ENCODE measurements around the gene IGF2BP2.

The IGF2BP2 gene

DNA sequence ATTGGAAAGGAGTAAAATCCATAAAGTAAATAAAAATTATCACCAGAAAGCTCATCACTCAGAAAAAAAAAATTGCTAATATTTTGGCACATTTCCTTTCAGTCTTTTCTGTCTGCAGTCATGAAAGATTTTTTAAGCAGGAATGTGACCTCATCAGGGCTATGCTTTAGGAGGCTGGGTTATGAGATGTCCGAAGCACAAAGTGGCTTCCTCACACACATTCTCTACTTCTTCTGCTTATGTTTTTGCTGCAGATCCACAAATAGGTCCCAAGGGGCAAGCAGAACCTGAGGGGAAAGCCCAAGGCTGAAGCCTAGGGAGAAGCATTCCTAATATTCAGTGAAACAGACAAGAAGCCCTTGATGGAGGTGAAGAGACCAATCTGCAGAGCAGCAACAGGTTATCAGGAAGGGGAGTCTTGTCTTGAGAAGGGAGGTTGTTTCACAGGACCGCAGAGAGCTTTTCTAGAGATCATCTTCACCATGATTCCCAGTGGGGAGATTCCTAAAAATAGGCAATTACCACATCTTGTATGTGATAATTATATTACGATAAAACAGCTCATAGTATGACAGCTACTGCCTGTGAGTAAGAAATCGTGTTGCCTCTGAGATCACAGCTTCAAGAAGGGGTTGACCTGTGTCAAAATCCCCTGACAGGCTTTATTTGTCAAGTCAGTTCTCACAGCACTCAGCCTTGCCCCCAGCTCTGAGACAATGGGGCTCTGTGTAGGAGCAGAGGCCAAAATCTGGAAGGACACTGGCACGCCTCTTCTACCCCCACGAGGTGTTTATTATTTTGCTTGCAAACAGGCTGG, 60.5 kb downstream of the IGF2BP2 start:
- DNase-seq, result no peak

DNA sequence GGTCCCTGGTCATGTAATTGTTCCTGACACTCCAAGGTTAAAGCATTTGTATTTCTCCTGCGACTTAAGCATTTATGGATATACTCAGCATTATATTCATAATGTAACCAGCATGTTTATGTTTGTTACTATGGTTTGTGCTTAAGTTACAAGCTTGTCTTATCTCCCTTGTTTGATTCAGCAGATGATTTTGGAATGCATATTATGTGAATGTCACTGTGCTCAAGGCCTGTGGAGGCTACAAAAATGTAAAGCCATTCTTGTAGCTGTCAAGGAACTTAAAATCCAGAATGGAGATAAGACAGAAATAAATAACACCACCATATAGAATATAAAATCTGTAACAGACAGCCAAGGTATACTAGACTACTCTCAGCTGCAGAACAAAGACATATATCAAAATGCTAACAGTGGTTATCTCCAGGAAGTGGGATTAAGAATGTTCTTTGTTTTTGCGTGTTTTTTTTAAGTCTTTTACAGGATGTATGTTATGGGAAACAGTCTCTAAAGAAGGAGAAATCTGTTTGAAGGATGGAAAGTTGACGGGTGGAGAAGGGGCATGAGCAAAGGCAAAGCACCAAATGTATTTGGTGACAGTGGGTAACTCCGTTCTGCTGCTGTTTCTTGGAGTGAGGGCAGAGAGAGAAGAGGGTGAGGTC, 61.4 kb downstream of the IGF2BP2 start:
- no peak for DNase-seq

- DNase-seq, result no peak
Measured at GRCh38 chr3:185760550-185760949, 64.3 kb downstream of the IGF2BP2 start.

DNA sequence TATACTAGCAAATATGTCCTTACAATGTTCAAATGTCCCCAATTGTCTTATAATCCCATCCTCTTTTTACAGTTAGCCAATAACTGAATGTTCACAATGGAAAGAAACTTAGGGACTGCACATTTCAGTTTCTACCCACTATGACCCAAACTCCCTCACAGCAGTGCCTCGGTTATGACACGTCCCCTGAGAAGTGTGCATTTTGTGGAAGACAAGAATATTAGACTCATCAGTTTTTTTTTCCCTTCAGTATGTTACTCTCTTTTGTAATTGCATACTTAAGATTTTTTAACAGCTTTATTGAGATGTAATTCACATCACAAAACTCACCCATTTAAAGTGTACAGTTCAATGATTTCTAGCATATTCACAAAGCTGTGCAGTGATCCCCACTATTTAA, 64.8 kb downstream of the IGF2BP2 start:
- DNase-seq, result no peak

DNA sequence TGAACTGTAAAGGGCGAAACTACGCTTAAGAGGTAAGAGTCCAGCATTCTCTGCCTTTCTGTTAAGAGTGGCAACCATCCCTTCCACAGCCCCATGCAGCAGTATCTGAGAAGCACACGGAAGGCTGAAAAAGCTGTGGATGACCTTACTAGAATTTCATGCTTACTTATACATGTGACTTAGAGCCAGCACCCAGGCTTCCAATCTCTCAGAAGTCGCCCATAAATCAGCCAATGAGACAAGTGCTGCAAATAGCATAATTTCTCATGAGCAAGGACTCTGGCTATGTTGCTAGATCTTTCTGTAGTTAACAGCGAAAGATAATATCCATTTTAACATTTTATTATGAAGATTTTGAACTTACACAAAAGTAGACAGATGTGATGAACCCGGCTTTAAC, 65.3 kb downstream of the IGF2BP2 start:
- DNase-seq, result no peak

- no peak for DNase-seq
Measured at GRCh38 chr3:185758912-185759311, 65.9 kb downstream of the IGF2BP2 start.

DNA sequence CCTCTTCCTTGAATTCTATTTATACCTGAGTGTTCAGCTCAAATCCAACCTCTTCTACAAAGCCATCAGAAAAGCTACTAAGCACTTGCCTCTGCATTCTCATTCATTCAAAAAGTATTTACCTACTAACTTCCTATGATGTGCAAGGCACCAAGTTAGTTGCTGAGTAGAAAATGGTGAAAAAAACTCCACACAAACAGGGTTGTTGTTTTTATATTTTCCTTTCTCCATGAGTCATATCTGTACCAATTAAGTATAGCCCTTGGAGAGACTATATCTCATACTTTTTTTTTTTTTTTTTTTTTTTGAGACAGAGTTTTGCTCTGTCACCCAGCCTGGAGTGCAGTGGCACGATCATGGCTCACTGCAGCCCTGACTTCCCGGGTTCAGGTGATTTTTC, 67.7 kb downstream of the IGF2BP2 start:
- DNase-seq, result no peak

DNA sequence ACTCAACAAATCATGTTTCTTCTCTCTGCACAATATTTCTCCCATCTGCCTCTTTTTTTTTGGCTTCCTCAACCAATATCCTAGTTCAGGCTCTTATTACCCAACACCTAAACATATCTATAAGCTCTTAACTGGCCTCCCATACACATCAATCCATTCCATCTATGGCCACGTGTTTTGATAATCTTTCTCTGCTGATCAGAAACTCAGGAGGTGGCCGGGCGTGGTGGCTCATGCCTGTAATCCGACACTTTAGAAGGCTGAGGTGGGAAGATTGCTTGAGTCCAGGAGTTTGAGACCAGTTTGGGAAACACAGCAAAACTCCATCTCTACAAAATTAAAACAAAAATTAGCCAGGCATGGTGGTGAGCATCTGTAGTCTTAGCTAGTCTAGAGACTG, 68.4 kb downstream of the IGF2BP2 start:
- DNase-seq, result no peak

GRCh38 chr3:185754920-185755319, 69.9 kb downstream of the IGF2BP2 start:
- no peak for DNase-seq

DNA sequence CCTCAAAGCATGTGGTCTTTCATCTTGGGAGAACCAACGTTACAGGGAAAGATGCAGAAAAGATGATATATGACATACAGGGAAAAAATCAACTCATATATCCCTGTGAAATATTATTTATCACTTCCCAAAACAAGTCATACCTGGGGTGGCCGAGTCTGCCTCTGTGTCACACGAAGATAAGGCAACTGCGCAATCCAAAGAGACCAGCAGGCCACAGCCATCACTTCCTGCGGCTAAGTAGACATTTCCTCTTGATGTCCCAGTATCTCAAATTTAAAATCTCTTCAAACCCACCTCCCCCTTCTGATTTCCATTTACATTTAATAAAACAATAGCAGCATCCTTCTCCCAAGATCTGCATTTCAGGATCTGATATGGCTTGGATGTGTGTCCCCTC, 71.5 kb downstream of the IGF2BP2 start:
- DNase-seq, result no peak

DNA sequence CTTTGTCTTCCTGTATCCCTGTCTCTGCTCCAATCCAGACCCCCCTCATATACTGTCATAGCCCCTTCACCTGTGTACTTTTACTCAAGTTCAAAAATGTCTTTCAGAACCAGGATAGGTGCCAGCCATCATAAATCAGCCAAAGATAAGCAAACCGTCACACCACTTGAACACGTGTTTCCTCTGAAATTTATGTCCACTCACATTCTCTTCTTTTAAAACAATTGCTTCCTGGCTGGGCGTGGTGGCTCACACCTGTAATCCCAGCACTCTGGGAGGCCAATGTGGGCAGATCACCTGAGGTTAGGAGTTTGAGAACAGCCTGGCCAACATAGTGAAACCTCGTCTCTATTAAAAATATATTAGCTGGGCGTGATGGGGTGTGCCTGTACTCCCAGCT, 74.1 kb downstream of the IGF2BP2 start:
- no peak for DNase-seq

- DNase-seq, result no peak
Measured at GRCh38 chr3:185750015-185750414, 74.8 kb downstream of the IGF2BP2 start.

GRCh38 chr3:185746470-185746869, 78.4 kb downstream of the IGF2BP2 start:
- no peak for DNase-seq

- no peak for DNase-seq
Measured at GRCh38 chr3:185744997-185745843, 79.6 kb downstream of the IGF2BP2 start.

- DNase-seq, result no peak
Measured at GRCh38 chr3:185741586-185741985, 83.3 kb downstream of the IGF2BP2 start.

- no peak for DNase-seq
Measured at GRCh38 chr3:185740133-185740532, 84.7 kb downstream of the IGF2BP2 start.

- DNase-seq, result no peak
Measured at GRCh38 chr3:185739264-185739701, 85.6 kb downstream of the IGF2BP2 start.

GRCh38 chr3:185737740-185738680, 86.8 kb downstream of the IGF2BP2 start:
- DNase-seq, result no peak

DNA sequence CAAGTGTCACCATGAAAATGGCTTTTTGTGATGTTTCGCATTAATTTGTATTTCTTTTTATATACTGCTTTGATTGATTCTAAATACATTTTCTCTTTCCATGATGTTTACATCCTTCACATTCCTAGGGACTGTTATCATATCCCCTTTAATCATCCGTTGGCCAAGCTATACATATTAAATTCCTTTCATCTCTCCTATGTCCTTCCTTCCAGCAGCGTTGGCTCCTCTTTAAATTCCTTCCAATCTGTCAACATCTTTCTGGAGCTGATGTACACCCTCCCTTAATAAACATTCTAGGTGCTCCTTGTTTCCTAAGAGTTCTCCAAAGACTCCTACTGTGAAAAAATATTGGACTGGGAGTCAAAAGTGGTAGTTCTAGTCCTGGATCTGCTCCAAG, 87.8 kb downstream of the IGF2BP2 start:
- DNase-seq, result no peak

DNA sequence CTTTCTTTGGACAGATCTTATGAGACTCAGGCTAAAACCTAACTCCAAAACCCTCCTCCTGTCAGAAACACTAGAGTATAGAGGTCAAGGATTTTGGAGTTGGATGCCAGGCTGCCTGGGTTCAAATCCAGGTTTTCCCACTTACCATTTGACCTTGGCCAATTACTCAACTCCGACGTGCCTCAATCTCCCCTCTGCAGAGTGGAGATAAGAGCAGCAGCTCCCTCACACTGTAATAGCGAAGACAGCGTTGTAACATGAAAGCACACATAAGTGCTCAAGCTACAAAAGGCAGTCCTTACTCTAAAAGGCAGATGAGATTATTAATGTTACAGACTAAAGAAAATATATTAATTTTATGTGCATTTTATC, 90.1 kb downstream of the IGF2BP2 start:
- no peak for DNase-seq

DNA sequence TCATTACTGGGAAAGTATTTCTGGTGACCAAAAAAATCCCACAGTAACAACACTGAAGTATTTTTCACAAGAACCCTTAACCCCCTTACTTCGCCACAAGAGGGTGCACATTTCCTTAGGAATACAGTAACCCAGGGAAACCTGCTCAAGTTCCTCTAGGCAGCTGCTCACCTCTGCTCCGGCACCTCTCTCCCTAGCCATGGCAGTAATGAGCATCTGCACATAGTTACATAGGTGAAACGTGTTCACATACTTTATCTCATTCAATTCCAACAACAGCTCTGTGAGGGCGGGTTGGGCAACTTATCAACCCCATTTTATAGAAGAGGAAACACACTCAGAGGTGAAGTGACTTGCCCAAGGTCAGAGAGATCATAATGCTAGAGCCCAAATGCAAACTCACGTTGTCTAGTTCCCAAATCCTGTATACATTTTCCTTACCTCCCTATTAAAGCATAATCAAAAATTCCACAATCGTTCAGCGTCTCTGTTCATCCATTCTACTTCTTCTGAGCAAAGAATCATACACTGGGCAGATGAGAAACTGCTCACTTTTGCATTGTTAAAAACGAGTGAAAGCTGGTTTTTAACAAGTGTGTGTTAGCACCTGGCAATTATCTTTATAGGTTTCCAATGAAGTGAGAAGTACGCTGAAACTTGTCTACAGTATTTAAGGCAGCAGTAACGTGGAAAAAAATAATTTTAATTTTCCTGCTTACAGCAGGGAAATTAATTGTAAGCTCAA, 90.7 kb downstream of the IGF2BP2 start:
- peak; percentile 80 for DNase-seq

- DNase-seq, result no peak
Measured at GRCh38 chr3:185732782-185733181, 92.1 kb downstream of the IGF2BP2 start.
